SK-N-SH treated with all-trans-retinoic acid at 6 μM for 48 hours (cell line): ENCODE measurements around the gene TMEM60.

Experiments
- ATAC-seq: fragments of 200-7000 bp; cut with Tn5 transposase; 3 replicates; pipeline ENCODE4 v1.9.1; 2020; ENCODE audit warnings: mild to moderate bottlenecking, moderate library complexity
- ARNTL ChIP-seq: fragments of 450-650 bp; formaldehyde crosslinking; IDR thresholded peaks from 2 replicates; pipeline ENCODE4 v1.5.0; 2020; ENCODE audit warnings: low read depth, mild to moderate bottlenecking, moderate library complexity, borderline replicate concordance
- BACH2 ChIP-seq: fragments of 250-450 bp; sonication (Bioruptor Pico); IDR thresholded peaks from 2 replicates; pipeline ENCODE4 v1.9.0; 2021; ENCODE audit warnings: mild to moderate bottlenecking, borderline replicate concordance
- CREB5 ChIP-seq: fragments of 250-450 bp; sonication (Bioruptor Pico); IDR thresholded peaks from 2 replicates; pipeline ENCODE4 v1.5.1; 2020; ENCODE audit warnings: low read depth, mild to moderate bottlenecking, moderate library complexity
- CSDC2 ChIP-seq: fragments of 250-450 bp; sonication (Bioruptor Pico); IDR thresholded peaks from 2 replicates; pipeline ENCODE4 v1.5.0; 2020; ENCODE audit warnings: mild to moderate bottlenecking, moderate library complexity
- ESRRG ChIP-seq: fragments of 250-450 bp; sonication (Bioruptor Pico); IDR thresholded peaks from 2 replicates; pipeline ENCODE4 v1.6.1; 2021; ENCODE audit warnings: mild to moderate bottlenecking
- GLIS3 ChIP-seq: fragments of 250-450 bp; sonication (Bioruptor Pico); IDR thresholded peaks from 2 replicates; pipeline ENCODE4 v1.5.0; 2020; ENCODE audit warnings: mild to moderate bottlenecking, moderate library complexity
- ISL1 ChIP-seq: fragments of 250-450 bp; sonication (Bioruptor Pico); IDR thresholded peaks from 2 replicates; pipeline ENCODE4 v2.1.2; 2022; ENCODE audit warnings: mild to moderate bottlenecking, moderate library complexity
- OSR1 ChIP-seq: fragments of 250-450 bp; sonication (Bioruptor Pico); IDR thresholded peaks from 2 replicates; pipeline ENCODE4 v1.8.0; 2022; ENCODE audit warnings: moderate library complexity, mild to moderate bottlenecking, inconsistent platforms
- PATZ1 ChIP-seq: fragments of 250-450 bp; sonication (Bioruptor Pico); IDR thresholded peaks from 2 replicates; pipeline ENCODE4 v1.8.0; 2020; ENCODE audit warnings: mild to moderate bottlenecking, moderate library complexity, borderline replicate concordance
- PPARA ChIP-seq: fragments of 250-450 bp; sonication (Bioruptor Pico); IDR thresholded peaks from 2 replicates; pipeline ENCODE4 v1.5.0; 2020; ENCODE audit warnings: mild to moderate bottlenecking, borderline replicate concordance
- TCF4 ChIP-seq: fragments of 250-450 bp; sonication (Bioruptor Pico); IDR thresholded peaks from 2 replicates; pipeline ENCODE4 v1.8.0; 2021; ENCODE audit warnings: mild to moderate bottlenecking, moderate library complexity, borderline replicate concordance
- ZFP30 ChIP-seq: fragments of 450-650 bp; formaldehyde crosslinking; IDR thresholded peaks from 2 replicates; pipeline ENCODE4 v1.5.0; 2022; ENCODE audit warnings: mild to moderate bottlenecking, moderate library complexity
- ZNF565 ChIP-seq: fragments of 450-650 bp; formaldehyde crosslinking; conservative IDR thresholded peaks from 2 replicates; pipeline ENCODE4 v1.5.0; 2020; ENCODE audit warnings: low read depth, mild to moderate bottlenecking, moderate library complexity
- ZNF70 ChIP-seq: fragments of 450-650 bp; formaldehyde crosslinking; IDR thresholded peaks from 2 replicates; pipeline ENCODE4 v1.5.0; 2020; ENCODE audit warnings: mild to moderate bottlenecking, moderate library complexity
- ZNF8 ChIP-seq: fragments of 450-650 bp; formaldehyde crosslinking; IDR thresholded peaks from 2 replicates; pipeline ENCODE4 v1.5.0; 2020; ENCODE audit warnings: mild to moderate bottlenecking, moderate library complexity
- TF ChIP-seq, protein P1 (sequence below): fragments of 250-450 bp; sonication (Bioruptor Pico); IDR thresholded peaks from 2 replicates; pipeline ENCODE4 v1.8.0; 2021; ENCODE audit warnings: low read depth, mild to moderate bottlenecking, moderate library complexity, borderline replicate concordance
- TF ChIP-seq, protein P2 (sequence below): fragments of 250-450 bp; sonication (Bioruptor Pico); IDR thresholded peaks from 2 replicates; pipeline ENCODE4 v1.5.1; 2021; ENCODE audit warnings: mild to moderate bottlenecking, moderate library complexity
- TF ChIP-seq, protein P3 (sequence below): fragments of 250-450 bp; sonication (Bioruptor Pico); IDR thresholded peaks from 2 replicates; pipeline ENCODE4 v1.5.0; 2020; ENCODE audit warnings: mild to moderate bottlenecking, moderate library complexity

TMEM60 gene

DNA sequence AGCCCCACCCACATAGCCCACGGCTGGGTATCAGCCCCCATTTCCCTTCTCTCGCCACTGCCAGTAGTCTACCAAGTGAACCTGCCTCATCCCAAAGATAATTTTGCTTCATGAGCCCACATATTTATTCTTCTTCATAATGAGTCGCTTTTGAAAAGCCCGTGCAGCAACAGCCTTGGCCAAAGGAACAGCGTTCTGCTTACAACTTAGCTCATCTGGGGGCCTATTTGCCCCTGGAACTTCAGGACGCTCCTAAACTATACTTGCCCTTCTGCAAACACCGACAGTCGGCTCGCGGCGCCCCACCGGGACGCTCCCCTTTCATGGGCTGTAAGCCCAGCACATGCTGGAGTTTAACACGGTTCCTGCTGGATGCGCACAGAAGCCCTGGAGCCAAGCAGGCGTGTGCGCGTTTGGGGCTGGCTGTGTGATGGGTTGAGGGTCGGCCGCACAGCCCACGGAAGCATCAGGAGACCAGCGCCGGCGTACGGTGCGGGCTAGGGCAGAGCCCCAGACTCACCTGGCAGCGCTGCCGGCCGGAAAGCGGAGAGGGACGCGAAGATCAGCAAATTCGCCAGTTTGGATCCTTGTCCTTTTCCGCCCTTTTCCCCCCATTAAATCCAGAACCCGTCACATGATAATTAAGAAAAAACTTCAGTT lies 370 bp downstream of the TMEM60 start (continued):
- TF ChIP-seq, protein P1, sequence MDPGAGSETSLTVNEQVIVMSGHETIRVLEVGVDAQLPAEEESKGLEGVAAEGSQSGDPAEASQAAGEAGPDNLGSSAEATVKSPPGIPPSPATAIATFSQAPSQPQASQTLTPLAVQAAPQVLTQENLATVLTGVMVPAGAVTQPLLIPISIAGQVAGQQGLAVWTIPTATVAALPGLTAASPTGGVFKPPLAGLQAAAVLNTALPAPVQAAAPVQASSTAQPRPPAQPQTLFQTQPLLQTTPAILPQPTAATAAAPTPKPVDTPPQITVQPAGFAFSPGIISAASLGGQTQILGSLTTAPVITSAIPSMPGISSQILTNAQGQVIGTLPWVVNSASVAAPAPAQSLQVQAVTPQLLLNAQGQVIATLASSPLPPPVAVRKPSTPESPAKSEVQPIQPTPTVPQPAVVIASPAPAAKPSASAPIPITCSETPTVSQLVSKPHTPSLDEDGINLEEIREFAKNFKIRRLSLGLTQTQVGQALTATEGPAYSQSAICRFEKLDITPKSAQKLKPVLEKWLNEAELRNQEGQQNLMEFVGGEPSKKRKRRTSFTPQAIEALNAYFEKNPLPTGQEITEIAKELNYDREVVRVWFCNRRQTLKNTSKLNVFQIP (CRISPR knock-in tag), result 0 out of 2 replicates have a peak, but pooled peaks have one; percentile 43
- TF ChIP-seq, protein P2, sequence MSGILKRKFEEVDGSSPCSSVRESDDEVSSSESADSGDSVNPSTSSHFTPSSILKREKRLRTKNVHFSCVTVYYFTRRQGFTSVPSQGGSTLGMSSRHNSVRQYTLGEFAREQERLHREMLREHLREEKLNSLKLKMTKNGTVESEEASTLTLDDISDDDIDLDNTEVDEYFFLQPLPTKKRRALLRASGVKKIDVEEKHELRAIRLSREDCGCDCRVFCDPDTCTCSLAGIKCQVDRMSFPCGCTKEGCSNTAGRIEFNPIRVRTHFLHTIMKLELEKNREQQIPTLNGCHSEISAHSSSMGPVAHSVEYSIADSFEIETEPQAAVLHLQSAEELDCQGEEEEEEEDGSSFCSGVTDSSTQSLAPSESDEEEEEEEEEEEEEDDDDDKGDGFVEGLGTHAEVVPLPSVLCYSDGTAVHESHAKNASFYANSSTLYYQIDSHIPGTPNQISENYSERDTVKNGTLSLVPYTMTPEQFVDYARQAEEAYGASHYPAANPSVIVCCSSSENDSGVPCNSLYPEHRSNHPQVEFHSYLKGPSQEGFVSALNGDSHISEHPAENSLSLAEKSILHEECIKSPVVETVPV (CRISPR knock-in tag), result no peak
- no peak for TF ChIP-seq TCF4 (CRISPR knock-in tag)
- no peak for TF ChIP-seq BACH2 (CRISPR knock-in tag)

DNA sequence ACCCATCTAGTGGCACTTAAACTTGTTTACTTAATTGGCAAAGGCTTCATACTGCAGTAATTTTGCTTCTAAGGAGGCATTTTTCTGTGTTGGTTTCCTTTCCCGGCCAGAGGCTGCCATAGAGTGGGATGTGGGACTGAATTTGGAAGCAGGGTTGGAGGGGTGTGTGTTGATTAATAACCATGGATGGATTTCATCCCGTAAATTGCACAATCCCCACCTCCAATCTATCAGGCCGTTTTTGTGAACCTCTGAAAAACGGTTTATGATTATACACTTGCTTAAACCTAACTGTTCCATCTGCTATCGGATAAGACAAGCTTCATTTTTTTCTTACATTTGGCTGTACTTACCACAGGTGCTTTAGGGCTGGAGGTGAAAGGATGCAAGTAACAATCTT lies 1.3 kb downstream of the TMEM60 start:
- TF ChIP-seq PPARA, result no peak
- no peak for TF ChIP-seq PATZ1 (CRISPR knock-in tag)
- TF ChIP-seq ZNF70 (CRISPR knock-in tag), result no peak
- no peak for TF ChIP-seq CREB5 (CRISPR knock-in tag)
- no peak for ATAC-seq

DNA sequence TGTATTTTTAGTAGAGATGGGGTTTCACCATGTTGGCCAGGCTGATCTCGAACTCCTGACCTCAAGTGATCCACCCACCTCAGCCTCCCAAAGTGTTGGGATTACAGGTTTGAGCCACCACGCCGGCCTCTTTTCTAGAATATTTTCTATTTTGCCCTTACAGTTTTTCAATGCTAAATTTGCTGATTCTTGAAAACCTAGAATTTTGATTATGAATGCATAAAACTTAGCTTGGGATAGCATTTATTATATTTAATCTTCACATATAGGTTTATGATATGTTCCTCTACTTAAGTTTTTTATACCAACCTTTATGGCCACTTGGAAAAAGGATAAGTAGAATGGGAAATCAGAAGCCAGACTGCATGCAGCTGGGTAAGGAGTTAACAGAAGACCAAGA lies 2.1 kb downstream of the TMEM60 start:
- no peak for ATAC-seq
- TF ChIP-seq TCF4 (CRISPR knock-in tag) (no peak), GLIS3 (CRISPR knock-in tag) (no peak)

- TF ChIP-seq ARNTL (CRISPR knock-in tag), result no peak
- TF ChIP-seq, protein P2 (CRISPR knock-in tag), result no peak
- TF ChIP-seq TCF4 (CRISPR knock-in tag), result no peak
- TF ChIP-seq OSR1 (CRISPR knock-in tag), result no peak
- TF ChIP-seq ZNF565 (CRISPR knock-in tag), result no peak
- TF ChIP-seq ESRRG (CRISPR knock-in tag), result no peak
- TF ChIP-seq ZNF8 (CRISPR knock-in tag), result no peak
- no peak for TF ChIP-seq ISL1
- TF ChIP-seq CSDC2 (CRISPR knock-in tag), result no peak
- TF ChIP-seq, all 23 proteins: peak for 0
- ATAC-seq, result no peak
Observed at GRCh38 chr7:77794000-77794399, 4.2 kb downstream of the TMEM60 start.

GRCh38 chr7:77791956-77792355 lies 6.3 kb downstream of the TMEM60 start:
- peak; percentile 60 for TF ChIP-seq ISL1
- TF ChIP-seq, protein P3, sequence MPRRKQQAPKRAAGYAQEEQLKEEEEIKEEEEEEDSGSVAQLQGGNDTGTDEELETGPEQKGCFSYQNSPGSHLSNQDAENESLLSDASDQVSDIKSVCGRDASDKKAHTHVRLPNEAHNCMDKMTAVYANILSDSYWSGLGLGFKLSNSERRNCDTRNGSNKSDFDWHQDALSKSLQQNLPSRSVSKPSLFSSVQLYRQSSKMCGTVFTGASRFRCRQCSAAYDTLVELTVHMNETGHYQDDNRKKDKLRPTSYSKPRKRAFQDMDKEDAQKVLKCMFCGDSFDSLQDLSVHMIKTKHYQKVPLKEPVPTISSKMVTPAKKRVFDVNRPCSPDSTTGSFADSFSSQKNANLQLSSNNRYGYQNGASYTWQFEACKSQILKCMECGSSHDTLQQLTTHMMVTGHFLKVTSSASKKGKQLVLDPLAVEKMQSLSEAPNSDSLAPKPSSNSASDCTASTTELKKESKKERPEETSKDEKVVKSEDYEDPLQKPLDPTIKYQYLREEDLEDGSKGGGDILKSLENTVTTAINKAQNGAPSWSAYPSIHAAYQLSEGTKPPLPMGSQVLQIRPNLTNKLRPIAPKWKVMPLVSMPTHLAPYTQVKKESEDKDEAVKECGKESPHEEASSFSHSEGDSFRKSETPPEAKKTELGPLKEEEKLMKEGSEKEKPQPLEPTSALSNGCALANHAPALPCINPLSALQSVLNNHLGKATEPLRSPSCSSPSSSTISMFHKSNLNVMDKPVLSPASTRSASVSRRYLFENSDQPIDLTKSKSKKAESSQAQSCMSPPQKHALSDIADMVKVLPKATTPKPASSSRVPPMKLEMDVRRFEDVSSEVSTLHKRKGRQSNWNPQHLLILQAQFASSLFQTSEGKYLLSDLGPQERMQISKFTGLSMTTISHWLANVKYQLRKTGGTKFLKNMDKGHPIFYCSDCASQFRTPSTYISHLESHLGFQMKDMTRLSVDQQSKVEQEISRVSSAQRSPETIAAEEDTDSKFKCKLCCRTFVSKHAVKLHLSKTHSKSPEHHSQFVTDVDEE (CRISPR knock-in tag), result no peak
- TF ChIP-seq ZFP30 (CRISPR knock-in tag), result no peak
- ATAC-seq, result no peak
